Measurements from ENCODE around the gene KLC1. TPM values are rescaled to one million over a fixed set of nuclear protein-coding genes. Genes with fewer than 3 reads are reported as not detected.

KLC1 gene
- total and polyA plus RNA-seq, 2 of the 8 experiments (the other 6 are each of a cell fraction or from before 2014, with no cell fraction given), result 84.6 to 134 TPM

GRCh38 chr14:103676881-103677675, 48.1 kb downstream of the KLC1 start:
- Histone ChIP-seq H3K27me3 (replicated peaks in 1 of 4; ENCODE audit: control insufficient read depth in 3 of 4, extremely low read depth in 1 of 4, insufficient read depth in 3 of 4, low read length in 3 of 4) (no peaks in the 10 kb centered on the region), H3K4me1 (replicated peaks in 1 of 4; ENCODE audit: control insufficient read depth in 3 of 4, insufficient read depth in 4 of 4, low read length in 3 of 4) (no peaks in the 10 kb centered on the region), H3K4me3 (ENCODE audit: extremely low read depth in 1 of 4, insufficient read depth in 2 of 4, low read depth in 3 of 4, low read length in 4 of 4) (no peak overlapping the region), H4K5ac (ENCODE audit: insufficient read length, low read depth, low read length) (no peak overlapping the region), H3K23me2 (ENCODE audit: low read depth, low read length) (no peaks in the 10 kb centered on the region), H4K91ac (replicated peaks; ENCODE audit: insufficient read length, low read length) (no peak overlapping the region), H4K8ac (ENCODE audit: extremely low read depth, insufficient read depth, low read length) (no peak overlapping the region), H3K4ac (replicated peaks; ENCODE audit: insufficient read length, low read depth, low read length) (no peak overlapping the region), H2BK120ac (replicated peaks; ENCODE audit: low read depth, low read length) (no peak overlapping the region), H3K23ac (ENCODE audit: insufficient read length) (no peak overlapping the region), H3K9ac (replicated peaks in 1 of 4; ENCODE audit: extremely low read depth in 1 of 4, low read depth in 3 of 4, low read length in 3 of 4) (no peak overlapping the region), H3K79me1 (ENCODE audit: low read depth, low read length) (no peaks in the 10 kb centered on the region), H3K56ac (replicated peaks; ENCODE audit: insufficient read length, low read depth, low read length) (no peak overlapping the region), H2AFZ (ENCODE audit: low read length) (no peak overlapping the region), H3K4me2 (ENCODE audit: insufficient read depth in 1 of 2, low read depth in 2 of 2, low read length in 2 of 2) (no peak overlapping the region), H2BK20ac (ENCODE audit: low read length) (no peak overlapping the region), H3K18ac (ENCODE audit: extremely low read depth, low read length) (no peak overlapping the region), H2BK5ac (ENCODE audit: low read depth, low read length) (no peak overlapping the region), H2AK5ac (ENCODE audit: low read depth, low read length) (no peak overlapping the region), H3K79me2 (ENCODE audit: control insufficient read depth in 1 of 2, insufficient read depth in 2 of 2, low read length in 2 of 2) (no peaks in the 10 kb centered on the region; a peak in 1 of 4 replicates), H3K14ac (ENCODE audit: insufficient read length) (no peak overlapping the region), H4K20me1 (replicated peaks in 1 of 2; ENCODE audit: control insufficient read depth in 1 of 2, insufficient read depth in 2 of 2, low read length in 2 of 2) (peaks cover 2 to 4% of the 10 kb centered on the region in 2 experiments), H3K36me3 (ENCODE audit: control insufficient read depth in 2 of 4, insufficient read depth in 4 of 4, low read length in 3 of 4) (peaks cover 48 to 81% (median 69%) of the 10 kb centered on the region in 4 experiments), H3K27ac (ENCODE audit: low read depth, low read length) (no peak overlapping the region), H2BK12ac (ENCODE audit: low read depth, low read length) (no peak overlapping the region), H2BK15ac (ENCODE audit: low read length) (no peak overlapping the region), H3K9me3 (ENCODE audit: insufficient read depth in 2 of 2, low read depth in 1 of 2, low read length in 1 of 2) (no peaks in the 10 kb centered on the region)
- ChIA-PET CTCF (ENCODE audit: partially characterized antibody) (interaction anchor here (1.0 to 2.2 kb wide), 3 partner anchors 16 to 156 kb away, joined by 3 to 5 read pairs (median 4); no protein-coding TSS in a partner anchor), POLR2A (ENCODE audit: partially characterized antibody) (interaction anchor here (1.2 kb wide), 2 partner anchors 10 to 18 kb away, joined by 4 read pairs; no protein-coding TSS in a partner anchor)
- WGBS, 2 experiments (ENCODE audit: extremely low coverage in 1 of 2, insufficient coverage in 1 of 2, insufficient read length in 1 of 2, insufficient replicate concordance in 2 of 2, low coverage in 1 of 2, low lambda C conversion rate in 2 of 2, missing lambda C conversion rate in 1 of 2), result 86% methylated on average over 16 of the region's 16 CpGs; no CpG with 5 or more reads in 1 of the 2 experiments
- DNase-seq (ENCODE audit: low read depth in 1 of 2, low spot score in 2 of 2), result no peak
- FAIRE-seq, result no peak
- no peak for TF ChIP-seq MAFK (IDR thresholded peaks at IDR 0.05; ENCODE audit: low read depth, low read length)
- TF ChIP-seq SP2 (IDR thresholded peaks at IDR 0.05; ENCODE audit: low read length), result no peak
- TF ChIP-seq ATF3 (IDR thresholded peaks at IDR 0.05; ENCODE audit: insufficient read depth, low read depth, low read length), result no peak
- no peak for TF ChIP-seq SIN3A (conservative IDR thresholded peaks at IDR 0.05 in 1 of 2, IDR thresholded peaks at IDR 0.05 in 1 of 2; ENCODE audit: low read depth in 1 of 2, low read length in 2 of 2)
- no peak for TF ChIP-seq SP4 (IDR thresholded peaks at IDR 0.05; ENCODE audit: low read length)
- TF ChIP-seq, protein P1, sequence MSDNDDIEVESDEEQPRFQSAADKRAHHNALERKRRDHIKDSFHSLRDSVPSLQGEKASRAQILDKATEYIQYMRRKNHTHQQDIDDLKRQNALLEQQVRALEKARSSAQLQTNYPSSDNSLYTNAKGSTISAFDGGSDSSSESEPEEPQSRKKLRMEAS (IDR thresholded peaks at IDR 0.05), result no peak
- no peak for TF ChIP-seq PHF8 (conservative IDR thresholded peaks at IDR 0.05; ENCODE audit: low read depth, low read length)
- TF ChIP-seq TEAD4 (IDR thresholded peaks at IDR 0.05; ENCODE audit: low read depth, low read length), result no peak
- TF ChIP-seq SAP30 (IDR thresholded peaks at IDR 0.05; ENCODE audit: insufficient read depth, insufficient replicate concordance, low read length), result no peak
- TF ChIP-seq ASH2L (IDR thresholded peaks at IDR 0.05; ENCODE audit: low read length), result no peak
- TF ChIP-seq TBP (IDR thresholded peaks at IDR 0.05; ENCODE audit: low read depth, low read length), result no peak
- no peak for TF ChIP-seq RBBP5 (IDR thresholded peaks at IDR 0.05; ENCODE audit: borderline replicate concordance, low read depth, low read length)
